ENCODE measurements around the gene QRICH1. TPM values are rescaled to one million over a fixed set of nuclear protein-coding genes. Genes with fewer than 3 reads are reported as not detected.

The QRICH1 gene
- total RNA-seq, 1 donor from 2014 or later: 53.6 TPM

GRCh38 chr3:49100046-49100615, 6.3 kb upstream of the QRICH1 start:
- no peak for DNase-seq (ENCODE audit: low read depth)
- TF ChIP-seq CTCF (conservative IDR thresholded peaks at IDR 0.05; ENCODE audit: low read depth, low read length): no peak
- H3K4me3 ChIP-seq (ENCODE audit: low read depth, low read length): no peak overlapping the region

- TF ChIP-seq CTCF (conservative IDR thresholded peaks at IDR 0.05; ENCODE audit: low read depth, low read length): no peak
- DNase-seq (ENCODE audit: low read depth): no peak
- no peak overlapping the region for H3K4me3 ChIP-seq (ENCODE audit: low read depth, low read length)
These were observed 5.2 kb upstream of the QRICH1 start for GRCh38 chr3:49098910-49099630.

GRCh38 chr3:49098429-49098828, 4.6 kb upstream of the QRICH1 start:
- no peak for TF ChIP-seq CTCF (conservative IDR thresholded peaks at IDR 0.05; ENCODE audit: low read depth, low read length)
- H3K4me3 ChIP-seq (ENCODE audit: low read depth, low read length): no peak overlapping the region
- no peak for DNase-seq (ENCODE audit: low read depth)

GRCh38 chr3:49092938-49093852, 676 bp downstream of the QRICH1 start:
- DNase-seq (ENCODE audit: low read depth): peak; percentile 54
- H3K4me3 ChIP-seq (ENCODE audit: low read depth, low read length): peak overlapping the region; percentile 86
- no peak for TF ChIP-seq CTCF (conservative IDR thresholded peaks at IDR 0.05; ENCODE audit: low read depth, low read length)

- TF ChIP-seq CTCF (conservative IDR thresholded peaks at IDR 0.05; ENCODE audit: low read depth, low read length): no peak
- DNase-seq (ENCODE audit: low read depth): no peak
- H3K4me3 ChIP-seq (ENCODE audit: low read depth, low read length): no peak overlapping the region
These were observed 12.4 kb downstream of the QRICH1 start for GRCh38 chr3:49081429-49081828.

GRCh38 chr3:49079270-49079669, 14.6 kb downstream of the QRICH1 start:
- DNase-seq (ENCODE audit: low read depth): no peak
- no peak overlapping the region for H3K4me3 ChIP-seq (ENCODE audit: low read depth, low read length)
- TF ChIP-seq CTCF (conservative IDR thresholded peaks at IDR 0.05; ENCODE audit: low read depth, low read length): no peak
